MM.1S (cell line): ENCODE results near the gene EPGN.

Experiments
- DNase-seq: peaks from one replicate; pipeline ENCODE4 v3.0.0-alpha.2; 2015
- H2AFZ ChIP-seq: fragments of 300-600 bp; sonication (generic); 2 replicates; pipeline ENCODE4 v1.6.0; 2016; ENCODE audit warnings: antibody characterized with exemption, low read length
- H3F3A ChIP-seq: fragments of 300-600 bp; sonication (generic); 2 replicates; pipeline ENCODE4 v1.6.1; 2016; ENCODE audit warnings: mild to moderate bottlenecking, antibody characterized with exemption, low read length, moderate library complexity, mixed read lengths; ENCODE audit not compliant: insufficient read depth
- H3K27ac ChIP-seq: fragments of 300-600 bp; sonication (generic); 2 replicates; pipeline ENCODE4 v1.5.1; 2016; ENCODE audit warnings: mild to moderate bottlenecking, low read length
- H3K27me3 ChIP-seq: fragments of 300-600 bp; sonication (generic); replicated peaks from 2 replicates; pipeline ENCODE4 v1.6.0; 2016; ENCODE audit warnings: low read length; ENCODE audit not compliant: insufficient read depth
- H3K36me3 ChIP-seq: fragments of 300-600 bp; sonication (generic); replicated peaks from 2 replicates; pipeline ENCODE4 v1.6.1; 2016; ENCODE audit warnings: mild to moderate bottlenecking, low read length, mixed read lengths; ENCODE audit not compliant: insufficient read depth
- H3K4me1 ChIP-seq: fragments of 300-600 bp; sonication (generic); 2 replicates; pipeline ENCODE4 v1.6.1; 2016; ENCODE audit warnings: low read length, mixed read lengths
- H3K4me2 ChIP-seq: fragments of 300-600 bp; sonication (generic); 2 replicates; pipeline ENCODE4 v1.6.0; 2016; ENCODE audit warnings: low read depth, low read length
- H3K4me3 ChIP-seq: fragments of 300-600 bp; sonication (generic); 2 replicates; pipeline ENCODE4 v1.5.1; 2016; ENCODE audit warnings: low read length, mixed read lengths
- H3K79me2 ChIP-seq: fragments of 300-600 bp; sonication (generic); 2 replicates; pipeline ENCODE4 v1.6.1; 2016; ENCODE audit warnings: mixed run types, low read length, mixed read lengths
- H3K9ac ChIP-seq: fragments of 300-600 bp; sonication (generic); 2 replicates; pipeline ENCODE4 v1.6.1; 2016; ENCODE audit warnings: low read length, mixed read lengths
- H3K9me2 ChIP-seq: fragments of 300-600 bp; sonication (generic); replicated peaks from 2 replicates; pipeline ENCODE4 v1.6.1; 2016; ENCODE audit warnings: mild to moderate bottlenecking, low read length, mixed read lengths; ENCODE audit not compliant: insufficient read depth
- H3K9me3 ChIP-seq: fragments of 300-600 bp; sonication (generic); replicated peaks from 2 replicates; pipeline ENCODE4 v1.6.1; 2016; ENCODE audit warnings: mild to moderate bottlenecking, low read length, mixed read lengths; ENCODE audit not compliant: insufficient read depth
- H4K20me1 ChIP-seq: fragments of 300-600 bp; sonication (generic); 2 replicates; pipeline ENCODE4 v1.6.1; 2016; ENCODE audit warnings: mild to moderate bottlenecking, low read length, moderate library complexity, mixed read lengths; ENCODE audit not compliant: insufficient read depth
- CTCF ChIP-seq: fragments of 300-600 bp; sonication (generic); IDR thresholded peaks from 2 replicates; pipeline ENCODE4 v1.5.1; 2016; ENCODE audit warnings: antibody characterized with exemption, low read length, mixed read lengths
- EZH2 ChIP-seq: fragments of 300-600 bp; sonication (generic); optimal IDR thresholded peaks from 2 replicates; pipeline ENCODE3; 2017; ENCODE audit warnings: low read depth, mild to moderate bottlenecking, antibody characterized with exemption, low read length, mixed read lengths
- EZH2phosphoT487 ChIP-seq: fragments of 300-600 bp; sonication (generic); IDR thresholded peaks from 2 replicates; pipeline ENCODE4 v1.6.1; 2018; ENCODE audit warnings: antibody characterized with exemption, low read length

EPGN gene

GRCh38 chr4:74308215-74308614 lies at the start of gene EPGN:
Gene EPGN, plus strand, starts transcription at chr4:74308470. Its CDS starts 64 bp downstream, at chr4:74308534.
- TF ChIP-seq CTCF (no peak), EZH2phosphoT487 (no peak), EZH2 (no peak)
- Histone ChIP-seq H3K4me2 (no peak within 1 kb of the TSS), H3K4me3 (no peak within 1 kb of the TSS)

GRCh38 chr4:74258963-74259362 lies 49.3 kb upstream of the EPGN start:
- Histone ChIP-seq H3K9me2 (no peaks in the 10 kb centered on the region), H3K4me2 (no peak overlapping the region), H3F3A (no peaks in the 10 kb centered on the region), H3K4me1 (peaks cover 7% of the 10 kb centered on the region; the same call in 1 of the 2 replicates), H2AFZ (no peak overlapping the region), H3K4me3 (no peak overlapping the region), H3K27me3 (no peaks in the 10 kb centered on the region), H4K20me1 (no peaks in the 10 kb centered on the region), H3K9ac (no peak overlapping the region), H3K9me3 (no peaks in the 10 kb centered on the region), H3K27ac (no peak overlapping the region), H3K79me2 (no peaks in the 10 kb centered on the region), H3K36me3 (no peaks in the 10 kb centered on the region)
- DNase-seq = no peak
- TF ChIP-seq EZH2phosphoT487 = no peak
- TF ChIP-seq EZH2 = no peak
- no peak for TF ChIP-seq CTCF

More at GRCh38 chr4:74308215-74308614, at the start of gene EPGN:
- Histone ChIP-seq H3K27me3 (no peaks in the 10 kb centered on the region), H2AFZ (no peak within 1 kb of the TSS), H3K9ac (no peak within 1 kb of the TSS), H3K27ac (no peak within 1 kb of the TSS), H3K9me2 (no peaks in the 10 kb centered on the region), H3F3A (no peaks in the 10 kb centered on the region), H3K9me3 (no peaks in the 10 kb centered on the region), H4K20me1 (no peaks in the 10 kb centered on the region), H3K79me2 (no peaks in the 10 kb centered on the region), H3K4me1 (0 out of 2 replicates have a peak, but pooled peaks cover 5% of the 10 kb centered on the region), H3K36me3 (no peaks in the 10 kb centered on the region)
- no peak for DNase-seq

GRCh38 chr4:74260036-74260435 lies 48.2 kb upstream of the EPGN start:
- no peaks in the 10 kb centered on the region for H3K9me3 ChIP-seq
- H2AFZ ChIP-seq = no peak overlapping the region
- H3K36me3 ChIP-seq = no peaks in the 10 kb centered on the region

More at GRCh38 chr4:74260036-74260435, 48.2 kb upstream of the EPGN start:
- no peaks in the 10 kb centered on the region for H3K27me3 ChIP-seq
- H3K4me1 ChIP-seq = peaks cover 8% of the 10 kb centered on the region; the same call in 1 of the 2 replicates
- H3K4me2 ChIP-seq = no peak overlapping the region
- H3K9me2 ChIP-seq = no peaks in the 10 kb centered on the region
- no peak for DNase-seq
- H4K20me1 ChIP-seq = no peaks in the 10 kb centered on the region
- no peaks in the 10 kb centered on the region for H3K79me2 ChIP-seq
- H3K9ac ChIP-seq = no peak overlapping the region
- no peak overlapping the region for H3K27ac ChIP-seq
- no peak for TF ChIP-seq CTCF
- no peaks in the 10 kb centered on the region for H3F3A ChIP-seq
- no peak overlapping the region for H3K4me3 ChIP-seq
